Vagina (tissue), 2 donors: ENCODE data around the gene CD34.

Experiments
- POLR2A ChIP-seq, 2 donors: fragments of 450-650 bp; IDR thresholded peaks; one replicate each; pipeline ENCODE4 v1.6.1; 2017; ENCODE audit warnings: antibody characterized with exemption in 2 of 2, mild to moderate bottlenecking in 2 of 2, moderate library complexity in 2 of 2
- TF ChIP-seq, protein P1 (sequence below), 3 experiments: fragments of 450-650 bp in 2 of 3; fragments of 200-600 bp in 1 of 3; sonication (generic) in 1 of 3; IDR thresholded peaks; one replicate each; pipeline ENCODE4 v1.5.1; 2017 to 2019; ENCODE audit warnings: antibody characterized with exemption in 3 of 3, mild to moderate bottlenecking in 2 of 3, moderate library complexity in 2 of 3

DNA sequence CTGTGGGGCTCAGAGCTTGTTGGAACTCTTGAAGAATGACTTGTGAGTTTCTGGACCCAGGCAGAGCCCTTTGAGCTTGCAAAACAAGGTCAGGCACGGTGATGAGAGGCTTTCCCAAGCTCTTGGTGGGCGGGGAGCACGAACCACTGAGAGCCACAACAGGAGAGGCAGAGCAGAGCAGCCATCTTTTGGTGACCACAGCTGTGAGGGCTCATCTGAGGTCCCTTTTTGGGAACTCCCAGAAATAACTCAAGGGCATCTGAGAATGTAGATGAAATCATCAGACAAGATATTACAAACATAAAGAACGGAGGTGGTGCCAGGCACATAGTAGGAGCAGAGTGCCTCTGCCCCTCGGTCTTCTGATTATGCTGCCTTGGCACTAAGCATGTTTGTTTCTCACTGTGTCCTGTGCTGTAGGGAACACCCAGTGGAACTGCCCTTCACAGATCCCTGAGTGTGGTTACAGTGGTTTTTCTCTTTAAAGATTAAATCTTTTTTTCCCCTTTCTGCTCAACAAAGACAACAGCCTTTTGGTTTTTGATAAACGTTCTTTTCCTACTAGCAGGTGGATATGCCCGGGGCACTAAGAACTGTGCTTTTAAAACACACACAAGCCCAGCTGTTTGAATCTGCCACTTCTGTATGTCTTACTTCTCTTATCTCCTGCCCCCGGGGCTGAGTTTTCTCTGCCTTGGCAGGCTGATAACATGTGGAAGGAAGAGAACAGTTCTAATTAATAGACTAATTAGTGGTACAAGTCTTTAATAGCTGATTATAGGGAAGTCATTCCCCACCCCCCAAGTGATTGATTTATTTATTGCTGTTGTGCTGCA is 37.7 kb downstream of the CD34 start:
- TF ChIP-seq POLR2A (IDR thresholded peaks at IDR 0.05), result no peak
- TF ChIP-seq, protein P1, sequence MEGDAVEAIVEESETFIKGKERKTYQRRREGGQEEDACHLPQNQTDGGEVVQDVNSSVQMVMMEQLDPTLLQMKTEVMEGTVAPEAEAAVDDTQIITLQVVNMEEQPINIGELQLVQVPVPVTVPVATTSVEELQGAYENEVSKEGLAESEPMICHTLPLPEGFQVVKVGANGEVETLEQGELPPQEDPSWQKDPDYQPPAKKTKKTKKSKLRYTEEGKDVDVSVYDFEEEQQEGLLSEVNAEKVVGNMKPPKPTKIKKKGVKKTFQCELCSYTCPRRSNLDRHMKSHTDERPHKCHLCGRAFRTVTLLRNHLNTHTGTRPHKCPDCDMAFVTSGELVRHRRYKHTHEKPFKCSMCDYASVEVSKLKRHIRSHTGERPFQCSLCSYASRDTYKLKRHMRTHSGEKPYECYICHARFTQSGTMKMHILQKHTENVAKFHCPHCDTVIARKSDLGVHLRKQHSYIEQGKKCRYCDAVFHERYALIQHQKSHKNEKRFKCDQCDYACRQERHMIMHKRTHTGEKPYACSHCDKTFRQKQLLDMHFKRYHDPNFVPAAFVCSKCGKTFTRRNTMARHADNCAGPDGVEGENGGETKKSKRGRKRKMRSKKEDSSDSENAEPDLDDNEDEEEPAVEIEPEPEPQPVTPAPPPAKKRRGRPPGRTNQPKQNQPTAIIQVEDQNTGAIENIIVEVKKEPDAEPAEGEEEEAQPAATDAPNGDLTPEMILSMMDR (IDR thresholded peaks at IDR 0.05), result no peak
